ENCODE data around the gene DEPP1. TPM values are rescaled to one million over a fixed set of nuclear protein-coding genes. Genes with fewer than 3 reads are reported as not detected.

The DEPP1 gene
- total RNA-seq, 1 experiment from 2014 or later = 16.5 TPM

DNA sequence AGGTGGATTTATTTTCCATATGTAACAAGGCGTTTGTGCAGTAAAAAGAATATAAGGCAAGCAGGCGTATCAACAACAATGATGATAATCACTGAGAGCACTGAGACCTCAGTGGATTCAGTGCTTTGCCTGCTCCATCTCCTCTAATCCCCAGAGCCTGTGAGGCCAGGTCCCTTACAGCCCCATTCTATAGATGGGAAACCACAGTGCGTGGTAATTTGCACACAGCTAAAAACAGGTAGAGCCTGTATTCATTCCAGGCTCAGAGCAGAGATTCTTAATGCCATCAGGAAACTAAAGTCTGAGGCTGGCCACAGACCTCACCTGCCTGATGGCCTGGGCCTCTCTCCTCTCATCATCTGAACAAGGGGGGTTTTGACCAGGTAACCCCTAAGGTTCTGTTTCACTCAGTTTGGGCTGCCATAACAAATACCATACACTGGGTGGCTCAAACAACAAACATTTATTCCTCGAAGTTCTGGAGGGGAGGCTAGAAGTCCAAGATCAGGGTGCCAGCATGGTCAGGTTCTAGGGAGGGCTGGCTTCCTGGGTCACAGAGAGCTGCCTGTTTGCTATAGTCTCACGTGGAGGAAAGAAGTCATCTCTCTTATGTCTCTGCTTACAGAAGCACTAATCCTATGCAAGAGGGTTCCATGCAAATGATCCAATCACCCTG lies 29.3 kb downstream of the DEPP1 start:
- Mint-ChIP-seq H3K36me3 (ENCODE audit: insufficient read depth, unreplicated experiment) (peaks cover 5% of the 10 kb centered on the region), H3K9me3 (ENCODE audit: low read depth, unreplicated experiment) (peaks cover 8% of the 10 kb centered on the region), H3K4me3 (ENCODE audit: low read depth, unreplicated experiment) (no peak overlapping the region), H3K4me1 (ENCODE audit: low read depth, unreplicated experiment) (peaks cover 27% of the 10 kb centered on the region), H3K27ac (ENCODE audit: unreplicated experiment) (no peak overlapping the region), H3K27me3 (ENCODE audit: unreplicated experiment) (no peaks in the 10 kb centered on the region)
- TF ChIP-seq, protein P1, sequence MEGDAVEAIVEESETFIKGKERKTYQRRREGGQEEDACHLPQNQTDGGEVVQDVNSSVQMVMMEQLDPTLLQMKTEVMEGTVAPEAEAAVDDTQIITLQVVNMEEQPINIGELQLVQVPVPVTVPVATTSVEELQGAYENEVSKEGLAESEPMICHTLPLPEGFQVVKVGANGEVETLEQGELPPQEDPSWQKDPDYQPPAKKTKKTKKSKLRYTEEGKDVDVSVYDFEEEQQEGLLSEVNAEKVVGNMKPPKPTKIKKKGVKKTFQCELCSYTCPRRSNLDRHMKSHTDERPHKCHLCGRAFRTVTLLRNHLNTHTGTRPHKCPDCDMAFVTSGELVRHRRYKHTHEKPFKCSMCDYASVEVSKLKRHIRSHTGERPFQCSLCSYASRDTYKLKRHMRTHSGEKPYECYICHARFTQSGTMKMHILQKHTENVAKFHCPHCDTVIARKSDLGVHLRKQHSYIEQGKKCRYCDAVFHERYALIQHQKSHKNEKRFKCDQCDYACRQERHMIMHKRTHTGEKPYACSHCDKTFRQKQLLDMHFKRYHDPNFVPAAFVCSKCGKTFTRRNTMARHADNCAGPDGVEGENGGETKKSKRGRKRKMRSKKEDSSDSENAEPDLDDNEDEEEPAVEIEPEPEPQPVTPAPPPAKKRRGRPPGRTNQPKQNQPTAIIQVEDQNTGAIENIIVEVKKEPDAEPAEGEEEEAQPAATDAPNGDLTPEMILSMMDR (IDR thresholded peaks at IDR 0.05; ENCODE audit: unreplicated experiment) = no peak
- no TSS peak for BruUV-seq (replicated peaks)
- CTCF ChIA-PET = interaction anchor here (0.5 kb wide), 1 partner anchor 18 kb away, joined by 3 read pairs; no protein-coding TSS in a partner anchor
- intact Hi-C loops (cut with micrococcal nuclease; ENCODE audit: unreplicated experiment) = no loop called here
- DNase-seq = no peak

DNA sequence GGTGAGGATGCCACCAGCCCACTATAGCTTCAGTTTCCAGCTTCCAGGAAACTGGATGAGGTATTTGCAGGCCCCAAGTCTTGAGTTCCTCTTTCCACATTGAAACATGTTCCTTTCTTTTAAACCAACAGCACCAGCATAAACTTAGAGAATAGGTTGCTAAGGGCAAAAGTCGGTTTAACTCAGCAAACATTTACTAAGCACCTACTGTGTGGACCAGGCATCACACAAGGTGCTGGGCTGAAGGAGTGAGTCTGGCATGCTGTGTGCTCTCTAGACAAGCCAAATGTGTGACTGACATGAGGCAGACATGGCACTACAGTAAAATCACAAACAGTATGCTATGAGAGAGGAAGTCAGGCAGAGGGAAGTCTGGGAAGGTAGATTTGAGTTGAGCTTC lies 30.0 kb downstream of the DEPP1 start:
- BruUV-seq (replicated peaks) = no TSS peak
- no peak for DNase-seq
- H3K36me3 Mint-ChIP-seq (ENCODE audit: insufficient read depth, unreplicated experiment) = peaks cover 5% of the 10 kb centered on the region
- no peak overlapping the region for H3K4me3 Mint-ChIP-seq (ENCODE audit: low read depth, unreplicated experiment)
- intact Hi-C loops (cut with micrococcal nuclease; ENCODE audit: unreplicated experiment) = no loop called here
- H3K9me3 Mint-ChIP-seq (ENCODE audit: low read depth, unreplicated experiment) = peaks cover 11% of the 10 kb centered on the region
- CTCF ChIA-PET = interaction anchor here (1.4 kb wide), 1 partner anchor 27 kb away, joined by 9 read pairs; no protein-coding TSS in a partner anchor
- H3K27ac Mint-ChIP-seq (ENCODE audit: unreplicated experiment) = no peak overlapping the region
- H3K4me1 Mint-ChIP-seq (ENCODE audit: low read depth, unreplicated experiment) = peaks cover 27% of the 10 kb centered on the region
- no peaks in the 10 kb centered on the region for H3K27me3 Mint-ChIP-seq (ENCODE audit: unreplicated experiment)
- TF ChIP-seq, protein P1 (IDR thresholded peaks at IDR 0.05; ENCODE audit: unreplicated experiment) = no peak

DNA sequence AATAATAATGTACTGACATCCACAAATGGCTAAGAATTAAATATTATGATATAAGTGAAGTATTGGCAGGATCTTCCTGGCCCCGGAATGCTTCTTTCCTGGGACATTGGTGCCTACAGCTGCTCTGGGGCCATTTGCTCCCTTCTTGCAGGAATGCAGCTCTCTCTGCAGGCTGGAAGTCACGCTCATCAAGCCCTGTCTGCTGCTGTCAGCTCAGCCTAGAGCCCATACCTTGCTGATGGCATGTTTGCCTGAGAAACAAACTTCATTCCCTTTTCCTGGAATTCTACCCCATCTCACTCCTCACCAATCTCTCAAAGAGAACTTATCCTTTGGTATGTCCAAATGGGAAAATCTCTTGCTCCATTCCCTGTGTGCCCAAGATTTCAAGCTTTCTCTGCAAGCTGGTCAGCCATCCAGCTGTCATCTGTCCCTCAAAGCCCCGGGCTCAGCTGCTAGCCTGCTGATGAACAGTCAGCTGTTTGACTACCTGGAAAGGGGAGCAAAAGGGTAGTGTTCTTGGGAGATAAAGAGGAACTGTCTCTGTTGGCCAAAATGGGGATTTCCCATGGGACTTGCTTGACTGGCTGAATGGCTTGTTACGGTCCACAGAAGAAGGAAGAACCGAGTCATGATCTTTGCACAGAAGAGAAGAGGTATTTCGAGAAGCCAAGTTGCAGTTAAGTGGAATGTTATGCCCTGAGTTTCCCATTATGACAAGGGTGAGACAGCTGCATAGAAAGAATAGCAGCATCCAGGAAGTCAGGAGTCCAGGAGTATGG lies 31.0 kb downstream of the DEPP1 start:
- Mint-ChIP-seq H3K4me1 (ENCODE audit: low read depth, unreplicated experiment) (peaks cover 27% of the 10 kb centered on the region), H3K27me3 (ENCODE audit: unreplicated experiment) (no peaks in the 10 kb centered on the region), H3K36me3 (ENCODE audit: insufficient read depth, unreplicated experiment) (peaks cover 5% of the 10 kb centered on the region), H3K27ac (ENCODE audit: unreplicated experiment) (no peak overlapping the region), H3K9me3 (ENCODE audit: low read depth, unreplicated experiment) (peaks cover 15% of the 10 kb centered on the region), H3K4me3 (ENCODE audit: low read depth, unreplicated experiment) (no peak overlapping the region)
- TF ChIP-seq, protein P1 (IDR thresholded peaks at IDR 0.05; ENCODE audit: unreplicated experiment) = no peak
- intact Hi-C loops (cut with micrococcal nuclease; ENCODE audit: unreplicated experiment) = no loop called here
- BruUV-seq (replicated peaks) = no TSS peak
- peak; percentile 25 for DNase-seq
- CTCF ChIA-PET = interaction anchor here (1.4 to 1.5 kb wide), 2 partner anchors 19 to 28 kb away, joined by 3 to 9 read pairs; no protein-coding TSS in a partner anchor

DNA sequence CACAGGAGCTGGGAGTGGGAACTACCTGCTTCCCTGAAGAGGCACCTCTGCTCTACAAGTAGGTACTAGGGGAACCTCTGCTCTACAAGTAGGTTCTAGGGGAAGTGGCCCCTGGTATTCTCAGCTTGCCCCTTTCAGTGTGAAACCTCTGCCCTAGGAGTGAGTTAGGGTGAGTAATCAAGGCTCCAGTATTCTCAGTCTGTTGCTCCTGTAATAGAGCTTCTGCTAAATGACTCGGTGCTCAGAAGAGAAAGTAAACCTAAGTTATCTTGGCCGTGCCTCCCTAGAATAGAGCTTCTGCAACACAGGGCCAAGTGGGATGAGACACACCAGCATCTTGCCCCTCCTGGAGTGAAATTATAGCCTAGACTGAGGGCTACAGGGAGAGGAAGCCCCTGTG lies 32.4 kb downstream of the DEPP1 start:
- Mint-ChIP-seq H3K27ac (ENCODE audit: unreplicated experiment) (no peak overlapping the region), H3K4me3 (ENCODE audit: low read depth, unreplicated experiment) (no peak overlapping the region), H3K36me3 (ENCODE audit: insufficient read depth, unreplicated experiment) (peaks cover 5% of the 10 kb centered on the region), H3K4me1 (ENCODE audit: low read depth, unreplicated experiment) (peaks cover 27% of the 10 kb centered on the region), H3K27me3 (ENCODE audit: unreplicated experiment) (no peaks in the 10 kb centered on the region), H3K9me3 (ENCODE audit: low read depth, unreplicated experiment) (peaks cover 16% of the 10 kb centered on the region)
- no peak for DNase-seq
- no TSS peak for BruUV-seq (replicated peaks)
- CTCF ChIA-PET = interaction anchor here (1.5 kb wide), 1 partner anchor 20 kb away, joined by 3 read pairs; no protein-coding TSS in a partner anchor
- TF ChIP-seq, protein P1 (IDR thresholded peaks at IDR 0.05; ENCODE audit: unreplicated experiment) = no peak
- intact Hi-C loops (cut with micrococcal nuclease; ENCODE audit: unreplicated experiment) = no loop called here
